Ecto neural progenitor cell (in vitro differentiated cells): ENCODE measurements around the gene C2orf78.
"Not testable (repeated sequence)": the region's sequence is repeated elsewhere in the genome, so short reads cannot be mapped to it uniquely, and the experiment has no call there.

Source experiments
- DNase-seq: peaks from one replicate; pipeline ENCODE4 v3.0.0-alpha.2; 2018; ENCODE audit warnings: low spot score

C2orf78 gene

DNA sequence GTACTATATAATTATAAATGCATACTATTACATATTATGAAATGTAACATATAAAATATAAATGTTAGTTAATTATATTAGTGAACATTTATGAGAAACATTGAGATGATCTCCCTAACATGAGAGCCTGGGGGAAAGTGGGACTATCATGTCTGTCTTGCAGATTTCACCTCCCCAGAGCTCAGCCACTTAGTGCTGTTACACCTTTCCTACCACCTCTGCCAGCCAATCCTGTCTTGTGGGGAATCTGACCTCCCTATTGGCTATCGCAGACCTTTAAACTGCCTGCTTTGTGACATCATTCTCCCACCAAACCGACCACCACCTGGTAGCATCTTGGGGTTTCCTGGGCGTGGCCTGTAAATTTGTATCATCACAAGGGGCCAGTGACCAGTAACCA, at the start of gene C2orf78:
Gene C2orf78 (plus strand): TSS at position 301 of the 400 bp plus-strand sequence. CDS start 127 bp downstream, outside the sequence.
- DNase-seq: not testable (repeated sequence)

- DNase-seq: no peak
These were observed 47.6 kb upstream of the C2orf78 start for GRCh38 chr2:73736378-73736777.

DNA sequence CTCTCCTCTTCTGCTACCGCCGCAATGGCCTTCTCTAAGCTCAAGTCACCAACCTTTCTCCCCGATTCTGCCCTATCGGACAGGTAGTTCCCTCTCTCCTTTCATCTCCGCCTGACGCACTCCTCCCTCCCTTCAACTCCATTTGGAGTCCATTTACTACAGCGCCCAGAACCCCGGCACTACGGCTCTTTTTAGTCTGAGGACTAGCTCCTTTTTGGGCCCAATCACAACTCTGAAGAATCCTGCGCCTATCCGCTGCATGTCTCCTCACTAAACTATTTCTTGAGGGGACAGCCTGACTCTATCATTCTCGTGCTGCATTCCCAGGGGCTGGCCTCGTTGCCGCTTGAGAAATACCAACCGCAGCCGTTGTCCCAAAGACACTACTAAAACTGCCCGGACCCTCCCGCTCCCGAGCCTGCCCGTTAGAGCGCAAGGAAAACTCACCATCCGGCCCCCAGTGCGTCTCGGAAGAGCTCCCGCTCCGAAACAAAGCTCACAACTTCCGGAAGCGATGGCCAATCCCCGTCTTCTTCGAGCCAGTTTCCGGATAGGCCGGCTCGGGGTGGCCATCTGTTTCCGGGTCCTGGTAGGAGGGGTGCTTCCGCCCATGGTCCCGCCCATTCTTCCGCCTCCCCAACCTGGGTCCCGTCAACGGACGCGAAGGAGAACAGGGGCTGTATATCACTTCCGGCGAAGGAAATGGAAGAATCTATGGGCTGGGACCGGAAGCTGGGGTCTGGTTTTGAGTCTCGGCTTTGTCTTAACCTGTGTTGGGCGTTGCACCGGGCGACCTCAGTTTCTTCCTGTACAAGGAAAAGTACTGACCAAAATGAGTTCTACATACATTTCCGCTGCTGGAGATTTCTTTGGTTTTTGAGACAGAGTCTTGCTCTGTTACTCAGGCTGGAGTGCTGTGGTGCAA, 46.9 kb upstream of the C2orf78 start, which contains the start of gene TPRKB:
Gene TPRKB (minus strand): TSS at position 491 of the 925 bp plus-strand sequence. CDS start 2,776 bp downstream, outside the sequence.
- peak; percentile 93 for DNase-seq

GRCh38 chr2:73739101-73739500, 44.9 kb upstream of the C2orf78 start:
- no peak for DNase-seq

GRCh38 chr2:73740767-73741166, 43.2 kb upstream of the C2orf78 start:
- DNase-seq: no peak

DNA sequence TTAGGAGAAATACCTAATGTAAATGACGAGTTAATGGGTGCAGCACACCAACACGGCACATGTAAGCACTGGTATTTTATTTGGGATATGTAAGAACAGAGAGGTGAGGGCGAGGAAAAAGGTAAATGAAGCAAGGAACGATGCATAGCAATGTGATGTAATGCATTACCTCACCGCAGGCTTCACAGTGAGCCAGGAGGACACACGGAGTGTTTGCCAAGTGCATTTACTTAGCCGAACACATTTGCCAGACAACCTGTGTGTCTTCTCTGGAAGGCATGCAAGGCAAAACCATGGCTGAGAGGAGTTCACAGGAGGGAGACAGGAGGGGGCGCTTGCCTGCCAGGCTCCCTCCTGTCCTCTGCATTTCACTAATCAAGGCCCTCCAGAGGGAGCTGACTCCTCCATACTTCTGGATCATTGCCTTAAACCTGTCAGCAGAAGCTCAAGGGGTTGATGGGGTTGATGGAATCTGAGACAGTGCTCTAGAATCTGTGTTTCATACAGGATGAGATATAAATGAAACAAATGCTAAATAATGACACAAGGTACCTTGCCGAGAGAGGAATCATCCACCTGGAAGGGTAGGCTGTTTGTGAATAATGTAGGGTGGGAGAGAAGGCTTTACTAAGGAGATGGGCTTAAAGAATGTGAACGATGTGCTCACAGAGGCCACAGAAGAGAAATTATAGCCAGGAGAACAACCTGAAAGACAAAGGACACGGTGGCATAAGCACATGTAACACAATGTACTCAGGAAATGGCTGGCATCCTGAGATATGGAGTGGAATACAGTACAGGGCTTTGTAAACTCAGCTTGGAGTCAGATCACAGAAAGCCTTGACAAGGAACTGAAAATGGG, 37.7 kb upstream of the C2orf78 start:
- DNase-seq: no peak

DNA sequence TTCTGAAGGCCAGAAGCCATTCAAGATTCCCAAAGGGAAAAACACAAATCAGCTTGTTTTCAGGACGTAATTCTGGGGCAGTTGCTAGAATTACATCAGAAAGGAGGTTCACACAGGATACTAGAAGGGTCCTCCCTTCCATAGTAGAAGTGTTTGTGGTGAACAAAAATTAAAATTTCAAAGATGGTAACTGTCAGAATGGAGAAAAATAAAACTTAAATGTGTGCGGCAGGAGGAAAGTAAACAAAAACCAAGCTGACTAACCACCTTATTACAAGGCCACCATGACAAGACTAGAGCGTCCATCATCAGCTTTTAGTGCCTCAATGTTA, 37.1 kb upstream of the C2orf78 start:
- no peak for DNase-seq

- DNase-seq: no peak
These were observed 34.7 kb upstream of the C2orf78 start for GRCh38 chr2:73749314-73749713.

- DNase-seq: not testable (repeated sequence)
These were observed 29.7 kb upstream of the C2orf78 start for GRCh38 chr2:73754332-73754731.

DNA sequence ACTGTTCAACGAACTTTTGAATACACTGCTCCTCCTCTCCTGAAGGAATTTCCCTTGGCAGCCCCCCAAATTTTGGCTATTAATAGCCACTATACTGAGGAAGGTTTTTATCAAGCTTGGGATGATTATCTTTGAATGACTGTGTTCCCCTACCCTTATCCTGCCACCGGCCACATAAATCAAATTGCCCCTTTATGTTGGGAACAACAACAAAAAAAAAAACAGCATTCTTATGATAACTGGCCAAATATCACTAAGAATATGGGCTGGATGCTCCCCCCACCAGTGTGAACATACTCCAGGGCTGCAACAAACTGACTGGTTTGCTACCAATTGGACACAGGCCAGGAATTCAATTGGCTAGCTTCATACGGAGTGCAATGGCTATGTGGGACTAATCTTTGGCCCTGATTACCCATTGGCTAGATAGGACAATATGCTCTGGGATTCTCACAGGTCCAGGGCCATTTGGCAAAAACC, 24.7 kb upstream of the C2orf78 start:
- no peak for DNase-seq

- DNase-seq: no peak
These were observed 24.1 kb upstream of the C2orf78 start for GRCh38 chr2:73759904-73760303.

DNA sequence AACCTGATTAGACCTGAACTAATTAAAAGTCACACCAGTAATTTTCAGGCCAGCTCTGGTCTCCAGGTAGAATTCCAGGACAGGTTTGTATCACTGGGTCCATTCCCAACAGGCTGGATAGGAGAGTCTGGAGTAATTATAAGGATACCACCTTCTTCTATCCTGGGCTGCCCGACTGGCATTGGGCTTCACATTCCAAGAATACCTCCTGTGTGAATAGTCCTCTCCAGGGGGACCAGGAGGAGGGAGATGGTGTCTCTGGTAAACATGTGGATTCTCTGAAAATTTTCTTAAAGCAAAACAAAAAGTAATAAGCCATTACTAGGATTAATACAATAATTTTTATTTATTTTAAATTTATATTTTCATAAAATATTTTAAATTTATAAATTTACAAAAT, 21.4 kb upstream of the C2orf78 start:
- DNase-seq: no peak

DNA sequence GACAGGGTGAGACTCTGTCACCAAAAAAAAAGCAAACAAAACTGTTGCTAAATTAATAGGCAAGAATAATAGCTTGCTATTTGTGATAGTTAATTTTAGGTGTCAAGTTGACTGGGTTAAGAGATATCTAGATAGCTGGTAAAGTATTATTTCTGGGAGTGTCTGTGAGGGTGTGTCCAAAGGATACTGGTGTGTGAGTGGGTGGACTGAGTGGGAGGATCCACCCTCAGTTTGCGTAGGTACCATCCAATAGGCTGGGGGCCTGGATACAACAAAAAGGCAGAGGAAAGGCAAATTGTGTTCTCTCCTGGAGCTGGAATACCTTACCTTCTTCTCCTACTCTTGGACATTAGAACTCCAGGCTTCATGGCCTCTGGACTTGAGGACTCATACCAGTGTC, 19.0 kb upstream of the C2orf78 start:
- DNase-seq: no peak

GRCh38 chr2:73766349-73766748, 17.6 kb upstream of the C2orf78 start:
- no peak for DNase-seq

- DNase-seq: no peak
These were observed 17.0 kb upstream of the C2orf78 start for GRCh38 chr2:73766994-73767393.

DNA sequence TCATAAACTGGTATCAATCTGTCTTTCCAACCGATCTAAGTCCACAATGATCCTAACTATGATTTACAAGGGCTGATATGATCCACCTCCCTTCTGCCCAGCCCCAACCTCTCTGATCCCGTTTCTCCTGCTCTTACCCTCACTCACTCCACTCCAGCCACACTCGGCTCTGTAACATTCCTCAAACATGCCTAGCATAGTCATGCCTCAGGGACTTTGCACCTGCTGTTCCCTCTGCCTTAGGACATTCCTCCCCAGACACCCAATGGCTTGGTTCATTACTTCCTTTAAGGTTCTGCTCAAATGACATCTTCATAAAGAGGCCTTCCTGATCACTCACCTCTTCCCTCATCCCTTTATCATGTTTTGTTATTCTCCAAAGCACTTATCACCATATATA, 13.3 kb upstream of the C2orf78 start:
- no peak for DNase-seq

DNA sequence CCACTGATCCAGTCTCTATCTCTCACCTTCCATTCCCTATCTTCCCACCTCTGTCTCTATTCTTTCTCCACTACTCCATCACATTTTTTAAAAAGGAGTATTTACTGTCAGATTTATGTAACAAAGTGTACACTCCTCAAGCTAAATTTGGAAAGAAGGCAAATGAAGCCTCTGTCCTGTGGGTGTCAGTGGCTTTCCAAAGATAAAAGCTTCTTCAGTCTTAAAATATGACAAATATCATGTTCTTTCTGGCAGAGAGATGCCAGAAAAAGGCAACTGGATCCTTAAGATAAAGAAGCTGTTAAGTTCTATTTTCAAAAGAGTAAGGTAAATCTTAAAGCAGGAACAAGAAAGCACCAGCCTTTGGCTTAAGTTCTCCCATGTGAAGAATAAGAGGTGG, 11.2 kb upstream of the C2orf78 start:
- no peak for DNase-seq

DNA sequence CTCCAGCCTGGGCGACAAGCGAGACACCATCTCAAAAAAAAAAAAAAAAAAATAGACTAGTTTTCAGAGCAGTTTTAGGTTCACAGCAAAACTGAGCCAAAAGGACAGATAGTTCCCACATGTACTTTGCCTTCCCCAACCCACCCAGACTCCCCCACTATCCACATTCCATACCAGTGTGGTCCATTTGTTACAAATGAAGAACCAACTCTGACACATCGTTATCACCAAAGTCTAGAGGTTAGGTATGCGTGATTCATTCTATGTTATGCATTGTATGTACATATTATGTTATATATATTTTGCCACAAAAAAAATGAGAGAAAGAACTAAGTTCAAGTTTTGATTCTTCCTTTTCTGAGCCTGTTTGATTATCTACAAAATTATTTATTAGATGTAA, 7.6 kb upstream of the C2orf78 start:
- no peak for DNase-seq

GRCh38 chr2:73776869-73777519, 7.0 kb upstream of the C2orf78 start:
- no peak for DNase-seq

- not testable (repeated sequence) for DNase-seq
These were observed 5.0 kb upstream of the C2orf78 start for GRCh38 chr2:73778867-73779466.

GRCh38 chr2:73779467-73780236, 4.3 kb upstream of the C2orf78 start, which contains the start of gene DUSP11:
DUSP11 (minus strand) TSS chr2:73780103; CDS start chr2:73779974, 129 bp downstream.
- peak; percentile 95 for DNase-seq
